Prostate gland (tissue), 2 donors: ENCODE data around the gene HS6ST3. TPM values are rescaled to one million over a fixed set of nuclear protein-coding genes. Genes with fewer than 3 reads are reported as not detected.

Source experiments
- DNase-seq: peaks from one replicate; pipeline ENCODE4 v3.0.0-alpha.2; 2019; ENCODE audit warnings: low spot score
- H3K27ac ChIP-seq, 2 donors: fragments of 200-600 bp; sonication (generic); 2 replicates each; pipeline ENCODE4 v1.5.1; 2017 to 2019
- H3K27me3 ChIP-seq: fragments of 200-600 bp; sonication (generic); replicated peaks from 2 replicates; pipeline ENCODE4 v1.5.1; 2019; ENCODE audit not compliant: insufficient read depth
- H3K36me3 ChIP-seq, 2 donors: fragments of 200-600 bp; sonication (generic); 1 replicate in 1 of 2; 2 replicates in 1 of 2; pipeline versions ENCODE4 v1.5.1 to v1.8.1; 2017 to 2019
- H3K4me1 ChIP-seq: fragments of 200-600 bp; sonication (generic); replicated peaks from 2 replicates; pipeline ENCODE4 v1.5.1; 2019
- H3K4me3 ChIP-seq, 2 donors: fragments of 200-600 bp; sonication (generic); 2 replicates each; pipeline ENCODE4 v1.5.1; 2017 to 2019
- H3K9me3 ChIP-seq: fragments of 200-600 bp; sonication (generic); 2 replicates; pipeline ENCODE4 v1.5.1; 2017
- POLR2A ChIP-seq: fragments of 450-650 bp; IDR thresholded peaks from one replicate; pipeline ENCODE4 v1.6.1; 2016; ENCODE audit warnings: antibody characterized with exemption, mild to moderate bottlenecking
- POLR2AphosphoS5 ChIP-seq: sonication (generic); formaldehyde crosslinking; IDR thresholded peaks from one replicate; pipeline ENCODE4 v1.6.1; 2017; ENCODE audit warnings: antibody characterized with exemption
- WGBS: methylation state at CpG from one replicate; pipeline ENCODE4 v1.1.5; 2018; 5-methylcytosine and 5-hydroxymethylcytosine counted together
- intact Hi-C: fragments of 100-400 bp; cut with DNase I; formaldehyde crosslinking; loops from one replicate; pipeline ENCODE4 v1.14.2; 2022
- total RNA-seq, 2 donors: library from RNA; depleted of rRNA; stranded (reverse); fragments of >200 nt; gene quantifications; one replicate each; pipeline ENCODE4 v1.1.0, GENCODE V29; 2016
- TF ChIP-seq, protein P1 (sequence below), 4 experiments: fragments of 200-600 bp in 2 of 4; fragments of 450-650 bp in 2 of 4; sonication (generic) in 2 of 4; IDR thresholded peaks; 1 replicate in 3 of 4; 2 replicates in 1 of 4; pipeline ENCODE4 v1.5.1; 2016 to 2019; ENCODE audit warnings: antibody characterized with exemption in 4 of 4, mild to moderate bottlenecking in 2 of 4, moderate library complexity in 2 of 4

The HS6ST3 gene
- total RNA-seq, 2 donors from 2014 or later: 0.97 to 1.0 TPM

DNA sequence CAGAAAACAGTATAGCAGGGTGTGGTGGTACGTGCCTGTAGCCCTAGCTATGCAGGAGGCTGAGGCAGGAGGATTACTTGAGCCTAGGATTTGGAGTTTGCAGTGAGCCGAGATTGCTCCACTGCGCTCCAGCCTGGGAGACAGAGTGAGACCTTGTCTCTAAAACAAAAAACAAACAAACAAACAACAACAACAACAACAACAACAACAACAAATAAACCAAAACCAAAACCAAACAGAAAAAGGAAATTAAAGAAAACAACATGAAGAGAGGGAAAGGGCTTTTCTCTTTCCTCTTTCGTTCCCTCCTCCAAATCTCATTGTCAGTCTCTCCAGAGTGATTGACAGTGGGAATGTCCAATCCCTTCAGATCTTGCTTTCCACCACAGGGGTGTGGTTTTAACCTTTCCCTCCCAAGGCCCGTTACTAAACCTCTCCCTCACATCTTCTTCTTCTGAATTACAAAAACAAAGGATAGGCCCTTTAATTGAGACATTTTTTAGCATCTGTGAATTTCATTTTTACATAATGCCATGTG is 341.2 kb downstream of the HS6ST3 start:
- TF ChIP-seq POLR2A (no peak), POLR2AphosphoS5 (no peak)
- TF ChIP-seq, protein P1, sequence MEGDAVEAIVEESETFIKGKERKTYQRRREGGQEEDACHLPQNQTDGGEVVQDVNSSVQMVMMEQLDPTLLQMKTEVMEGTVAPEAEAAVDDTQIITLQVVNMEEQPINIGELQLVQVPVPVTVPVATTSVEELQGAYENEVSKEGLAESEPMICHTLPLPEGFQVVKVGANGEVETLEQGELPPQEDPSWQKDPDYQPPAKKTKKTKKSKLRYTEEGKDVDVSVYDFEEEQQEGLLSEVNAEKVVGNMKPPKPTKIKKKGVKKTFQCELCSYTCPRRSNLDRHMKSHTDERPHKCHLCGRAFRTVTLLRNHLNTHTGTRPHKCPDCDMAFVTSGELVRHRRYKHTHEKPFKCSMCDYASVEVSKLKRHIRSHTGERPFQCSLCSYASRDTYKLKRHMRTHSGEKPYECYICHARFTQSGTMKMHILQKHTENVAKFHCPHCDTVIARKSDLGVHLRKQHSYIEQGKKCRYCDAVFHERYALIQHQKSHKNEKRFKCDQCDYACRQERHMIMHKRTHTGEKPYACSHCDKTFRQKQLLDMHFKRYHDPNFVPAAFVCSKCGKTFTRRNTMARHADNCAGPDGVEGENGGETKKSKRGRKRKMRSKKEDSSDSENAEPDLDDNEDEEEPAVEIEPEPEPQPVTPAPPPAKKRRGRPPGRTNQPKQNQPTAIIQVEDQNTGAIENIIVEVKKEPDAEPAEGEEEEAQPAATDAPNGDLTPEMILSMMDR (IDR thresholded peaks at IDR 0.05): no peak
- Histone ChIP-seq H3K4me3 (no peak overlapping the region), H3K27ac (no peak overlapping the region), H3K27me3 (no peaks in the 10 kb centered on the region), H3K36me3 (no peaks in the 10 kb centered on the region), H3K4me1 (no peaks in the 10 kb centered on the region), H3K9me3 (no peaks in the 10 kb centered on the region)
- no peak for DNase-seq
- 85% methylated on average over 5 of the region's 5 CpGs for WGBS
- intact Hi-C loops: no loop called here

DNA sequence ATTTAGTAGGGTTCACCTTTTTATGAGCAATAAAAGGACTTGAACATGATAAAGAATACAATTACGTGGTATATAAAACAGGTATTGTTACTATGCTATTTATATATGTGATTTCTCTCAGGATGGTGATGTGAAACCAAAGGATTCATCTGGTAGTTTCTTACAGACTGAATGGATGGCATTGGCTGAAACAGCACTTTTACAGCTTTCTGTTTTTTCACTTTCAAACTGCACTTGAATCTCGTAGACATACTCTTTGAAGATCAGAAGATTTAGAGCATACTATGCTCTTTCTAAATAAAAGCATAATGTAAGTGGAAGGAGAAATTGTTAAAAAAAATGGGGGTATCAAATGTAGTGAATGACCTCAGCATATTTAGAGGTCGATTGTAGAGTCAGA is 354.8 kb downstream of the HS6ST3 start:
- no peak overlapping the region for H3K27ac ChIP-seq
- intact Hi-C loops: no loop called here
- no peaks in the 10 kb centered on the region for H3K27me3 ChIP-seq
- no peak overlapping the region for H3K4me3 ChIP-seq
- H3K4me1 ChIP-seq: no peaks in the 10 kb centered on the region
- WGBS: 47% methylated on average over 3 of the region's 3 CpGs
- no peaks in the 10 kb centered on the region for H3K9me3 ChIP-seq
- no peaks in the 10 kb centered on the region for H3K36me3 ChIP-seq
- TF ChIP-seq, protein P1 (IDR thresholded peaks at IDR 0.05): no peak
- TF ChIP-seq POLR2A (no peak), POLR2AphosphoS5 (no peak)
- DNase-seq: no peak

DNA sequence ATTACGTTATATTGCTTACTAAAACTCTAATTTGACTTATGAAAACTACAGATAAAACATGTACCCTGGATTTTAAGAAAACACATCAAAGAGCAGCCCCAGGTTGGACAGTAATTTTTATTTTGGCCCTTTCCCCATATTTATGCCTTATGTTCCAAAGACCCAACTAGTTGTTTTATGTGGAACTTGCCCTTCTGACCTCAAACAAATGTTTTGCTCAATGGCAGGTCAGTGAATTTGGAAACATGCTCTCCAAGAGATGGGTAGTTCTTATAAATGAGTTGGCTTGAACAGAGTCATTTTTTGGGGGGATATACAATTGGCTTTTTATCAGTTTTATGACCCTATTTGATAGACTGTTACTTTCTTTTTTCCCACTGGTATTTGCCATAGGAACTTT is 360.0 kb downstream of the HS6ST3 start:
- 84% methylated on average over 1 of the region's 1 CpG for WGBS
- intact Hi-C loops: no loop called here
- no peaks in the 10 kb centered on the region for H3K4me1 ChIP-seq

DNA sequence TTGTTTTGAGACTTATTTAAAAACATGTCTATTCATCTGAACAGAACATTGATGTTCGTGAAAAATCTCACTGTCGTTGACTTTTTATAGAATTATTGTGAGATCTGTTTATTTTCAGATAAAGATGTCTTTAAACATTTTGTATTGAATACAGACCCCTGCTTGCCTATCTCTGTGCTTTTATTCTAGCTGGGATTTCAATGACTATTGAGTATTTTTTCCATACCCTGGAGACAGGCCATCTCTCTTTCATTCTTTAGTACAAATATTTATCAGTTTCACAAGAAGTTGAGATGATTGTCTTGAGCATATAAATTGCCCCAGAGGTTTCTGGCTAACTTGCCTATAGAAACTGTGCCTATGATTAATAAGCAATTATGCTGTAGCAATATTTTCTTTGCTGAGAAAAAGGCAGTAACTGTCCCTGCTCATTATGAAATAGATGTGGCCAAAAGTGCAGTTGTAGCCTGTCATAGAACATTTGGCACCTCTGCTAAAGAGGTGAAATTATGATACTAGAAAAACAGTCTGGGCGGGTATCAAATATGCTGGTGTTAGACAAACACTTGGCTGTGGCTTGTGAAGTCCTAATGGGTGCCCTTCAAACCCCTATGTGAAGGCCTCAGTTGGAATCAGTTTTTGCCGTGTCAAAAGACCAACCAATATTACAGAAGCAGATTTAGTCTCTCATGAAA is 360.6 kb downstream of the HS6ST3 start:
- WGBS: 57% methylated on average over 4 of the region's 4 CpGs
- Histone ChIP-seq H3K27me3 (no peaks in the 10 kb centered on the region), H3K27ac (no peak overlapping the region), H3K36me3 (no peaks in the 10 kb centered on the region), H3K4me1 (no peaks in the 10 kb centered on the region), H3K9me3 (no peaks in the 10 kb centered on the region), H3K4me3 (no peak overlapping the region)
- no peak for DNase-seq
- intact Hi-C loops: no loop called here
- TF ChIP-seq POLR2AphosphoS5 (no peak), POLR2A (no peak)
- TF ChIP-seq, protein P1 (IDR thresholded peaks at IDR 0.05): no peak

More for the DNA sequence above, 360.0 kb downstream of the HS6ST3 start:
- Histone ChIP-seq H3K27ac (no peak overlapping the region), H3K27me3 (no peaks in the 10 kb centered on the region), H3K4me3 (no peak overlapping the region), H3K9me3 (no peaks in the 10 kb centered on the region), H3K36me3 (no peaks in the 10 kb centered on the region)
- no peak for DNase-seq
- TF ChIP-seq, protein P1 (IDR thresholded peaks at IDR 0.05): no peak
- TF ChIP-seq POLR2AphosphoS5 (no peak), POLR2A (no peak)

DNA sequence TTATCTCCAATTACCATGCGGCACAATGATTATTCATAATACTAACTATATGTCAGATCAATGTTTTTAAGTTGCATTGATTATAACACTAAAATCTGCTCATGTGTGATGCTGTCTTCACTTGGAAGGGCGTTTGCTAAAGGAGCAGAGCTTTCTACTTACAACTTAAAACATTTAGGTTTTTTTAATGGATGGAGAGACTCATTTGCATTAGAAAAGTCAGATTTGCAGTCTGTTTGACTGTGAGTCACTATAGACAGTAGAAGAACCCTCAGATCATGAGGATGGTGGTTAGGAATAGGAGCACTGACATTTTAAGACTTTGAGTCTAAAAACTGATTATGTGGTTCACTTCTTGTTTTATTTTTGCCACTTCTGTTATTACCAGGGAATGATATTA is 364.6 kb downstream of the HS6ST3 start:
- Histone ChIP-seq H3K9me3 (no peaks in the 10 kb centered on the region), H3K27me3 (no peaks in the 10 kb centered on the region), H3K4me1 (no peaks in the 10 kb centered on the region), H3K4me3 (no peak overlapping the region), H3K36me3 (no peaks in the 10 kb centered on the region), H3K27ac (no peak overlapping the region)
- intact Hi-C loops: no loop called here
- DNase-seq: no peak
- 33% methylated on average over 2 of the region's 2 CpGs for WGBS
- TF ChIP-seq POLR2AphosphoS5 (no peak), POLR2A (no peak)
- TF ChIP-seq, protein P1 (IDR thresholded peaks at IDR 0.05): no peak
